ENCODE results near the gene MTHFD1L.

DNA sequence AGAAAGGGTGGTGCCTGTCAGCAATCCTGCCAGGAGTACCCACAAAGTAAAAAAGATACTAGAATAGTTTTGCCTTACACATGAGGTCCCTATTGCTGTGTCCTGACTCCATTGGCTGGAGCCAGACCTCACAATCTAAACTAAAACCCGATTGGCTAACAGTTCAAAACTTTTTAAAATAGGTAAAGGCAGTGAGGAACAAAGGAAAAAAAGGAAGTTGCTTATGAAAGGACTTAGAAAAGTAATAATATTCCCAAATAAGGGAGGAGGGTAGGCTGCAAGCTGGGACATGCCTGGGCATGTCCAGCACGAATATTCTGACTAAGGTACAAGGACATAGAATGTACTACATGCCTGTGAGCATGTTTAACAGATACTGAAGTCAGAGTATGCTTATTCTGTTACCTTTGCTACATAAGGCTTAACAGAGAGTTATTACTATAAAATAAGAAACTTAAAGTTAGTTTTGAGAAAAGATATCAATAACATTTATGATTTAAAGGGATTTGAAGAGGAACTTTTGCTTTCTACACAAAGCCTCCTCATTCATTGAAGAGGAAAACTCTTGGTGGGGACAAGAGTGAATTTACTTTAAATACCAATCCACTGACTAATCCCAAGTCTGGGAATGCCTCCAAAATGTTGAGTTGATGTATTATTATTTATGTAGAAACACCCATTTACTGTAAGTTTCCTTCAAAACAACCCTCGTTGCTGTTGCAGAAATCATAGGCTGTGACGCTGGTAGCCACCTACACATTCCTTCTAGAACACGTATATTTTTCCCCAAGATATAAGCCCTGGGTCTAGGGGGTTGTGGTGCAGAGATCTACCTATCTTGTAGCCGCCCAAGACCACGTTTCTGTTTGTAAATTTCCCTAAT is 8.2 kb upstream of the MTHFD1L start:
- TF ChIP-seq POLR2AphosphoS5 (IDR thresholded peaks at IDR 0.05; ENCODE audit: low read depth, low read length) (no peak), TAF1 (IDR thresholded peaks at IDR 0.05; ENCODE audit: borderline replicate concordance, insufficient read depth, low read length) (no peak)
